Transverse colon (tissue), 4 donors: ENCODE measurements around the gene NUP93. TPM values are rescaled to one million over a fixed set of nuclear protein-coding genes. Genes with fewer than 3 reads are reported as not detected.
A peak's percentile ranks its signal among the peaks of the same experiment; 100 is the strongest.

Experiments used
- DNase-seq: peaks from one replicate; pipeline ENCODE4 v3.0.0-alpha.2; 2019
- H3K27ac ChIP-seq, 4 donors: fragments of 200-600 bp; sonication (generic); 2 replicates each; pipeline ENCODE4 v1.5.1; 2016 to 2018; ENCODE audit warnings: inconsistent platforms in 4 of 4
- H3K27me3 ChIP-seq: fragments of 200-600 bp; sonication (generic); 2 replicates; pipeline ENCODE4 v1.5.1; 2017; ENCODE audit warnings: inconsistent platforms
- H3K36me3 ChIP-seq, 4 donors: fragments of 200-600 bp; sonication (generic); 2 replicates each; pipeline ENCODE4 v1.5.1; 2017 to 2019; ENCODE audit warnings: inconsistent platforms in 4 of 4
- H3K4me1 ChIP-seq, 4 donors: fragments of 200-600 bp; sonication (generic); 2 replicates each; pipeline ENCODE4 v1.5.1; 2017 to 2020; ENCODE audit warnings: inconsistent platforms in 4 of 4
- H3K4me3 ChIP-seq, 4 donors: fragments of 200-600 bp; sonication (generic); 1 replicate in 1 of 4; 2 replicates in 3 of 4; pipeline versions ENCODE4 v1.5.1 to v1.6.1; 2017 to 2019; ENCODE audit warnings: inconsistent platforms in 4 of 4
- H3K9me3 ChIP-seq, 2 donors: fragments of 200-600 bp; sonication (generic); 2 replicates each; pipeline ENCODE4 v1.5.1; 2017 to 2019; ENCODE audit warnings: inconsistent platforms in 2 of 2
- EP300 ChIP-seq: sonication (generic); formaldehyde crosslinking; IDR thresholded peaks from one replicate; pipeline ENCODE4 v1.6.1; 2017; ENCODE audit warnings: antibody characterized with exemption, low read depth
- POLR2A ChIP-seq: fragments of 450-650 bp; IDR thresholded peaks from one replicate; pipeline ENCODE4 v1.6.1; 2016; ENCODE audit warnings: antibody characterized with exemption, mild to moderate bottlenecking, moderate library complexity
- POLR2AphosphoS5 ChIP-seq, 3 donors: sonication (generic); formaldehyde crosslinking; IDR thresholded peaks; one replicate each; pipeline ENCODE4 v1.6.1; 2016; ENCODE audit warnings: antibody characterized with exemption in 3 of 3
- WGBS, 2 donors: methylation state at CpG; one replicate each; pipeline ENCODE4 v1.1.5; 2018; ENCODE audit warnings: low coverage in 1 of 2; 5-methylcytosine and 5-hydroxymethylcytosine counted together
- in situ Hi-C, 4 donors: fragments of 200-750 bp; cut with MboI; loops; one replicate each; pipeline versions ENCODE4 v1.15.0 to v1.15.1; 2017; ENCODE audit warnings: low sequenced_read_pairs in 3 of 4, low pct_ligation_motif_present in 1 of 4, low pct_unique_long_range_greater_than_20kb in 1 of 4
- intact Hi-C: fragments of 100-400 bp; cut with DNase I; formaldehyde crosslinking; loops from one replicate; pipeline ENCODE4 v1.15.1; 2023; ENCODE audit warnings: low total_unique reads
- total RNA-seq, 4 donors: library from RNA; depleted of rRNA; stranded (reverse); fragments of >200 nt; gene quantifications; one replicate each; pipeline ENCODE4 v1.1.0, GENCODE V29; 2016
- TF ChIP-seq, protein P1 (sequence below), 5 experiments: fragments of 200-600 bp in 3 of 5; fragments of 450-650 bp in 2 of 5; sonication (generic) in 3 of 5; IDR thresholded peaks; 1 replicate in 2 of 5; 2 replicates in 3 of 5; pipeline ENCODE4 v1.5.1; 2016 to 2017; ENCODE audit warnings: antibody characterized with exemption in 5 of 5, inconsistent platforms in 3 of 5, mild to moderate bottlenecking in 2 of 5, moderate library complexity in 1 of 5

NUP93 gene
- total RNA-seq, 4 donors from 2014 or later = 8.6 to 42.4 (median 20.6) TPM

DNA sequence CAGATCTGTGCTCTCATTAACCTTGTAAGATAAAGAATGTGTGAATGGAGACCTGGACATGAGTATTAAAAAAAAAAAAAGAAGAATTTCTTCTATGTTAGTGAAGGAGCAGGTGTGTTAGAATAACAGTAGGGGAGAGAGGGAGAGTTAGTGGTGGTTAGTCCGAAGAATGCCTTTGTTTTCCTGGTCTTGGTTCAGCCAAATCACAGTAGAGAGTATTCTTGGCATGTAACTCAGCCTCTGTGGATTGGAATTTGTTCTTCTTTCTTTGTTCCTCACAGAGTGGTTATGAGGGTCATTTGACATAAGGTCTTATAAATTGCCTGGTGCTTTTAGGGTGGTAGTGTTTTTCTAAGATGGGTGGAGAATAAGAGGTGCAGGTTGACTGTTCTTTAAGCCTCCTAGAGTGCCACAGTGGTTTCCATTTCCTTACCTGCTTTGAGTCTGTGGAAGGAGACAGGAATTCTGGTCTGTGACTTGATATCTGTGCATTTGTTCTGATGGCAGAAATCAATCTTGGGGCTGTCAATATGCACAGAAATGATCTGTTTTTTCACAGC is 17.6 kb downstream of the NUP93 start:
- 42 to 76% methylated on average over 1 of the region's 1 CpG for WGBS, 2 donors
- no peaks in the 10 kb centered on the region for H3K27me3 ChIP-seq
- TF ChIP-seq POLR2AphosphoS5 (IDR thresholded peaks at IDR 0.05) (no peak), POLR2A (no peak), EP300 (no peak)
- TF ChIP-seq, protein P1, sequence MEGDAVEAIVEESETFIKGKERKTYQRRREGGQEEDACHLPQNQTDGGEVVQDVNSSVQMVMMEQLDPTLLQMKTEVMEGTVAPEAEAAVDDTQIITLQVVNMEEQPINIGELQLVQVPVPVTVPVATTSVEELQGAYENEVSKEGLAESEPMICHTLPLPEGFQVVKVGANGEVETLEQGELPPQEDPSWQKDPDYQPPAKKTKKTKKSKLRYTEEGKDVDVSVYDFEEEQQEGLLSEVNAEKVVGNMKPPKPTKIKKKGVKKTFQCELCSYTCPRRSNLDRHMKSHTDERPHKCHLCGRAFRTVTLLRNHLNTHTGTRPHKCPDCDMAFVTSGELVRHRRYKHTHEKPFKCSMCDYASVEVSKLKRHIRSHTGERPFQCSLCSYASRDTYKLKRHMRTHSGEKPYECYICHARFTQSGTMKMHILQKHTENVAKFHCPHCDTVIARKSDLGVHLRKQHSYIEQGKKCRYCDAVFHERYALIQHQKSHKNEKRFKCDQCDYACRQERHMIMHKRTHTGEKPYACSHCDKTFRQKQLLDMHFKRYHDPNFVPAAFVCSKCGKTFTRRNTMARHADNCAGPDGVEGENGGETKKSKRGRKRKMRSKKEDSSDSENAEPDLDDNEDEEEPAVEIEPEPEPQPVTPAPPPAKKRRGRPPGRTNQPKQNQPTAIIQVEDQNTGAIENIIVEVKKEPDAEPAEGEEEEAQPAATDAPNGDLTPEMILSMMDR (IDR thresholded peaks at IDR 0.05) = no peak
- no peak overlapping the region for H3K4me3 ChIP-seq
- peak overlapping the region in 3 of 4 donors; percentile 9 to 34 (median 26) for H3K27ac ChIP-seq
- peaks cover 0 to 17% (median 6%) of the 10 kb centered on the region in 4 donors for H3K4me1 ChIP-seq
- DNase-seq = no peak
- H3K36me3 ChIP-seq = no peaks in the 10 kb centered on the region
- in situ Hi-C loops (no loop called here), intact Hi-C loops (no loop called here)
- no peaks in the 10 kb centered on the region for H3K9me3 ChIP-seq

DNA sequence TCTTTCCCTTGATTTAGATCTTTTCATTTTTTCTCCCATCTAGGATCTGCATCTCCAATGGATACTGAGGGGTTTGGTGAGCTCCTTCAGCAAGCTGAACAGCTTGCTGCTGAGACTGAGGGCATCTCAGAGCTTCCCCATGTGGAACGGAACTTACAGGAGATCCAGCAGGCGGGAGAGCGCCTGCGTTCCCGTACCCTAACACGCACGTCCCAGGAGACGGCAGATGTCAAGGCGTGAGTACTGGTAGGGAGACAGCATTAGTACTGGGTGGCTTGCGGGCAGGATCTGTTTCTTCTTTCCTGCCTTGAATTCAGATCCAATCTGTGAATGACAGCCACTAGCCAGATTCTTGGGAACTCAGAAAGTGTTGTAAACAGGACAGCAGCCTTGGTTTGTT is 18.3 kb downstream of the NUP93 start:
- H3K9me3 ChIP-seq = no peaks in the 10 kb centered on the region
- no peaks in the 10 kb centered on the region for H3K27me3 ChIP-seq
- in situ Hi-C loops = no loop called here
- no peak for DNase-seq
- WGBS, 2 donors = 95% methylated on average over 10 of the region's 10 CpGs; no CpG with 5 or more reads in 1 of the 2 donors
- H3K36me3 ChIP-seq = no peaks in the 10 kb centered on the region
- intact Hi-C loops = no loop called here
- peak overlapping the region; percentile 9 to 34 (median 18) for H3K27ac ChIP-seq
- no peak for TF ChIP-seq POLR2A
- no peak for TF ChIP-seq EP300
- TF ChIP-seq POLR2AphosphoS5 (IDR thresholded peaks at IDR 0.05) = no peak
- TF ChIP-seq, protein P1 (IDR thresholded peaks at IDR 0.05) = no peak
- no peak overlapping the region for H3K4me3 ChIP-seq
- H3K4me1 ChIP-seq = peaks cover 0 to 17% (median 6%) of the 10 kb centered on the region in 4 donors

DNA sequence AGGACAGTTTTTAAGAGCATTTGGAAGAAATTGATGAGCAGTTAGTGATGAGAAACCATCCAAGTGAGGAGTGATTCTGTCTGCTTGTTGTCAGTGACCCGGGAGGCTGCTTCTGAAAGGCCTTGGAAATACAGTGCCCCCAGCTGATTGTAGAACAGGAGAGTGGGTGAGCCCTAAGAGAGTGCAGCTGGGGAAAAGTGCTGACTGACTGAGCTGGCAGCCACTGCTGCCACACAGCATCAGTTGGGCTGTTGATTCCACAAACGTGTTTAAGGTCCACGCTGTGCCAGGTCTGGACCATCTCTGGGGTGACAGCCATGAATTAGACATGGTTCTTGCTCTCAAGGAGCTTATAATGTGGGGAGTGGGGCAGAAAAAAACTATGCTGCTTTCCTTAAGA is 18.9 kb downstream of the NUP93 start:
- WGBS, 2 donors = 82 to 100% methylated on average over 1 to 3 of the region's 3 CpGs
- peaks cover 0 to 17% (median 4%) of the 10 kb centered on the region in 4 donors for H3K4me1 ChIP-seq
- no peaks in the 10 kb centered on the region for H3K36me3 ChIP-seq
- DNase-seq = no peak
- no peak overlapping the region for H3K4me3 ChIP-seq
- intact Hi-C loops (no loop called here), in situ Hi-C loops (no loop called here)
- TF ChIP-seq EP300 = no peak
- TF ChIP-seq POLR2AphosphoS5 (IDR thresholded peaks at IDR 0.05) = no peak
- TF ChIP-seq, protein P1 (IDR thresholded peaks at IDR 0.05) = no peak
- H3K27me3 ChIP-seq = no peaks in the 10 kb centered on the region
- peak overlapping the region in 2 of 4 donors; percentile 9 to 34 for H3K27ac ChIP-seq
- H3K9me3 ChIP-seq = no peaks in the 10 kb centered on the region

DNA sequence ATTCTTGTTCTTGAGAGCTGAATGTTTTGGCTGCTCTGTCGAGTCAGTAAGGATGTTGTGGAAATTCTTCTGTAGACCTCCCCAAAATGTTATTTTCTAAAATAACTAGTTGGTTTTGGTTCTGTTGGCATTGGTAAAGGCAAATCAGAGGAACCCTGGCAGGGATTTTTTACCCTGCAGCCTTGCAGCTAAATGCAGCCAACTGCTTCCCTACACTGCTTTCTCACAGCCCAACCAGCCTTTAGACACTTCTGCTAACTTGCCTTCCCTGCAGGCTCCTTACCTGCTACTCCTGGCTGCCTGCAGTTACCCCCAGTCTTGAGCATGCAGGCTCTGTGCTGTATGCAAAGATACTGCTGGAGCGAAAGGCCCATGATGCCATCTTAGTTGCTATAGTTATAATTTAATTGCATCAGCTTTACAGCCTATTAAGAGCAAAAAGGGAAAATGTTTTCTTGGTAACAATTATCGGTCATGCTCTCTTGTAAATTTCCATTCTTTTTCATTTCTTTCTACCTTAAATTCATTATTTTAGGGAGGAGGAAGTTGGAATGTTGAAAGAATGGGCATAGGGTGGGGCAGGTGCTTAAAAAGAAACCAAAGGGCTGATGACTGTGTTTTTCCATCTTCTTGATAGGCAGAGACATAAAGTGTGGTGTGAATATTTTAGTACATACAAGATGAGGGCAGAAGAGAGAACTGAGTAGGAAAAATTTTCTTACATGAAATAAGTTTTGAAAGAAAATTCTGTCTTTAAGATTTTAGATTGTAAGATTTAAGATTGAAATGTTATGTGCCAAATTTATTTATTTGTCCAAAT is 20.0 kb downstream of the NUP93 start:
- H3K4me1 ChIP-seq = peaks cover 0 to 17% (median 3%) of the 10 kb centered on the region in 4 donors
- intact Hi-C loops (no loop called here), in situ Hi-C loops (no loop called here)
- no peaks in the 10 kb centered on the region for H3K27me3 ChIP-seq
- TF ChIP-seq, protein P1 (IDR thresholded peaks at IDR 0.05) = no peak
- TF ChIP-seq POLR2A (no peak), POLR2AphosphoS5 (IDR thresholded peaks at IDR 0.05) (no peak), EP300 (no peak)
- WGBS, 2 donors = 80 to 89% methylated on average over 3 of the region's 3 CpGs
- no peak overlapping the region for H3K27ac ChIP-seq
- H3K4me3 ChIP-seq = no peak overlapping the region
- H3K36me3 ChIP-seq = no peaks in the 10 kb centered on the region
- no peaks in the 10 kb centered on the region for H3K9me3 ChIP-seq
- no peak for DNase-seq
